ENCODE data around the gene NUP214. TPM values are rescaled to one million over a fixed set of nuclear protein-coding genes. Genes with fewer than 3 reads are reported as not detected.

Gene NUP214
- 13.5 TPM for polyA plus RNA-seq (2012; ENCODE audit: missing spikeins)

GRCh38 chr9:131125288-131126058 is at the start of gene NUP214:
TSS of gene NUP214 (plus strand) at chr9:131125586. CDS start at chr9:131125705, 119 bp downstream.
- FAIRE-seq, result peak; percentile 99
- TF ChIP-seq POLR2A (IDR thresholded peaks at IDR 0.05; ENCODE audit: low read depth, low read length) (peak; percentile 97), POLR2AphosphoS5 (IDR thresholded peaks at IDR 0.05; ENCODE audit: low read depth, low read length) (peak; percentile 98), TAF1 (IDR thresholded peaks at IDR 0.05; ENCODE audit: borderline replicate concordance, low read depth, low read length) (peak; percentile 79)
- DNase-seq (ENCODE audit: insufficient read length), result peak; percentile 98

- FAIRE-seq (no peak), DNase-seq (ENCODE audit: insufficient read length) (no peak)
- no peak for TF ChIP-seq TAF1 (IDR thresholded peaks at IDR 0.05; ENCODE audit: borderline replicate concordance, low read depth, low read length)
- TF ChIP-seq POLR2A (IDR thresholded peaks at IDR 0.05; ENCODE audit: low read depth, low read length), result no peak
- no peak for TF ChIP-seq POLR2AphosphoS5 (IDR thresholded peaks at IDR 0.05; ENCODE audit: low read depth, low read length)
These were observed 48.8 kb upstream of the NUP214 start for GRCh38 chr9:131076347-131077195.

- no peak for DNase-seq (ENCODE audit: insufficient read length)
- no peak for FAIRE-seq
- no peak for TF ChIP-seq TAF1 (IDR thresholded peaks at IDR 0.05; ENCODE audit: borderline replicate concordance, low read depth, low read length)
- no peak for TF ChIP-seq POLR2A (IDR thresholded peaks at IDR 0.05; ENCODE audit: low read depth, low read length)
- TF ChIP-seq POLR2AphosphoS5 (IDR thresholded peaks at IDR 0.05; ENCODE audit: low read depth, low read length), result no peak
These were observed 46.7 kb upstream of the NUP214 start for GRCh38 chr9:131078427-131079366.

GRCh38 chr9:131080589-131080988 is 44.8 kb upstream of the NUP214 start:
- TF ChIP-seq POLR2AphosphoS5 (IDR thresholded peaks at IDR 0.05; ENCODE audit: low read depth, low read length) (no peak), POLR2A (IDR thresholded peaks at IDR 0.05; ENCODE audit: low read depth, low read length) (no peak), TAF1 (IDR thresholded peaks at IDR 0.05; ENCODE audit: borderline replicate concordance, low read depth, low read length) (no peak)
- DNase-seq (ENCODE audit: insufficient read length) (no peak), FAIRE-seq (no peak)

GRCh38 chr9:131081868-131082267 is 43.5 kb upstream of the NUP214 start:
- TF ChIP-seq POLR2A (IDR thresholded peaks at IDR 0.05; ENCODE audit: low read depth, low read length) (no peak), POLR2AphosphoS5 (IDR thresholded peaks at IDR 0.05; ENCODE audit: low read depth, low read length) (no peak), TAF1 (IDR thresholded peaks at IDR 0.05; ENCODE audit: borderline replicate concordance, low read depth, low read length) (no peak)

GRCh38 chr9:131082774-131083512 is 42.4 kb upstream of the NUP214 start:
- FAIRE-seq, result no peak
- TF ChIP-seq POLR2A (IDR thresholded peaks at IDR 0.05; ENCODE audit: low read depth, low read length) (no peak), POLR2AphosphoS5 (IDR thresholded peaks at IDR 0.05; ENCODE audit: low read depth, low read length) (no peak), TAF1 (IDR thresholded peaks at IDR 0.05; ENCODE audit: borderline replicate concordance, low read depth, low read length) (no peak)

More at GRCh38 chr9:131081868-131082267, 43.5 kb upstream of the NUP214 start:
- no peak for FAIRE-seq
- no peak for DNase-seq (ENCODE audit: insufficient read length)

GRCh38 chr9:131084661-131085369 is 40.6 kb upstream of the NUP214 start:
- FAIRE-seq, result no peak
- TF ChIP-seq TAF1 (IDR thresholded peaks at IDR 0.05; ENCODE audit: borderline replicate concordance, low read depth, low read length) (no peak), POLR2AphosphoS5 (IDR thresholded peaks at IDR 0.05; ENCODE audit: low read depth, low read length) (no peak), POLR2A (IDR thresholded peaks at IDR 0.05; ENCODE audit: low read depth, low read length) (no peak)
- no peak for DNase-seq (ENCODE audit: insufficient read length)

More at GRCh38 chr9:131082774-131083512, 42.4 kb upstream of the NUP214 start:
- DNase-seq (ENCODE audit: insufficient read length), result no peak

GRCh38 chr9:131085370-131086122 is 39.8 kb upstream of the NUP214 start:
- DNase-seq (ENCODE audit: insufficient read length) (no peak), FAIRE-seq (no peak)

GRCh38 chr9:131087354-131087893 is 38.0 kb upstream of the NUP214 start:
- DNase-seq (ENCODE audit: insufficient read length) (no peak), FAIRE-seq (no peak)
- TF ChIP-seq TAF1 (IDR thresholded peaks at IDR 0.05; ENCODE audit: borderline replicate concordance, low read depth, low read length) (no peak), POLR2AphosphoS5 (IDR thresholded peaks at IDR 0.05; ENCODE audit: low read depth, low read length) (no peak), POLR2A (IDR thresholded peaks at IDR 0.05; ENCODE audit: low read depth, low read length) (no peak)

More at GRCh38 chr9:131085370-131086122, 39.8 kb upstream of the NUP214 start:
- TF ChIP-seq POLR2A (IDR thresholded peaks at IDR 0.05; ENCODE audit: low read depth, low read length), result no peak
- no peak for TF ChIP-seq POLR2AphosphoS5 (IDR thresholded peaks at IDR 0.05; ENCODE audit: low read depth, low read length)
- no peak for TF ChIP-seq TAF1 (IDR thresholded peaks at IDR 0.05; ENCODE audit: borderline replicate concordance, low read depth, low read length)
